AG09319 (cell line): ENCODE data around the gene CD44.

Experiments
- DNase-seq: peaks from one replicate; pipeline ENCODE4 v3.0.0-alpha.2; 2010; ENCODE audit warnings: low read depth; ENCODE audit errors: extremely low read depth
- TF ChIP-seq, protein P1 (sequence below): IDR thresholded peaks from 2 replicates; pipeline ENCODE4 v1.5.1; 2011; ENCODE audit warnings: low read depth, mild to moderate bottlenecking, inconsistent platforms, low read length, moderate library complexity

Gene CD44

DNA sequence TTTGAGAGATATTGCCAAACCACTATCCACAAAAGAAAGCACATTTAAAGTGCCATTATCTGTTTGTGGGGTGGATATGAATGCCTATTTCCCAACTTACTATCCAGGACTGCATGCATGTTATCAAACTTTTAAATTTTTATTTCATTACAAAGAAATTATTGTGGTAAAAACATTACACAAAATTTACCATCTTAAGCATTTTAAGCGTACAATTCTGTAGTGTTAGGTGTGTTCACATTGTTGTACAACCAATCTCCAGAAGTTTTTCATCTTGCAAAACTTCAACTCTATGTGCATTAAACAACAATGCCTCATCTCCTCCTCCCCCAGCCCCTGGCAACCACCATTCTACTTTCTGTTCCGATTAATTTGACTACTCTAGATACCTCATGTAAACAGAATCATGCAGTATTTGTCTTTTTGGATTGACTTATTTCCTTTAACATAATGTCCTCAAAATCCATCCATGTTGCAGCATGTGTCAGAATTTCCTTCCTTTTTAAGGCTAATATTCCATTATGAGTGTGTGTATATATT is 17.6 kb upstream of the CD44 start:
- TF ChIP-seq, protein P1, sequence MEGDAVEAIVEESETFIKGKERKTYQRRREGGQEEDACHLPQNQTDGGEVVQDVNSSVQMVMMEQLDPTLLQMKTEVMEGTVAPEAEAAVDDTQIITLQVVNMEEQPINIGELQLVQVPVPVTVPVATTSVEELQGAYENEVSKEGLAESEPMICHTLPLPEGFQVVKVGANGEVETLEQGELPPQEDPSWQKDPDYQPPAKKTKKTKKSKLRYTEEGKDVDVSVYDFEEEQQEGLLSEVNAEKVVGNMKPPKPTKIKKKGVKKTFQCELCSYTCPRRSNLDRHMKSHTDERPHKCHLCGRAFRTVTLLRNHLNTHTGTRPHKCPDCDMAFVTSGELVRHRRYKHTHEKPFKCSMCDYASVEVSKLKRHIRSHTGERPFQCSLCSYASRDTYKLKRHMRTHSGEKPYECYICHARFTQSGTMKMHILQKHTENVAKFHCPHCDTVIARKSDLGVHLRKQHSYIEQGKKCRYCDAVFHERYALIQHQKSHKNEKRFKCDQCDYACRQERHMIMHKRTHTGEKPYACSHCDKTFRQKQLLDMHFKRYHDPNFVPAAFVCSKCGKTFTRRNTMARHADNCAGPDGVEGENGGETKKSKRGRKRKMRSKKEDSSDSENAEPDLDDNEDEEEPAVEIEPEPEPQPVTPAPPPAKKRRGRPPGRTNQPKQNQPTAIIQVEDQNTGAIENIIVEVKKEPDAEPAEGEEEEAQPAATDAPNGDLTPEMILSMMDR = no peak
- DNase-seq = no peak

DNA sequence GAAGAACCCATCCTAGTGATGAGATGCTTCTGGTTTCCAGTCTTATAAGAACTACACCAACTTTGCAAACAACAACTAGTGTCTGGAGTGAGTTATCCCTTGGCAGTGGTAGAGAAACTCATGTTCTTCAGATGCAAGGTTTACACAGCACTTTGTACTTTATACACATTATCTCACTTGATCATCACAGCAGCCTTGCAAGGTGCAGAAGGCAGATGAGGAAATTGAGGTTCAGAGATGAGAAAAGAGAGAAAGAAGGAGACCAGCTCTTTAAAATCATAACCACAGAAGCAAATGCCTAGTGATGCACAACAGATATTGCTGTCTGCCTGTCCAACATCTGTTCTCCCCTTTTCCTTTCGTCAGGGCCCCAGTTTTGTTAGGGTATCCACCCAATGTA is 16.7 kb upstream of the CD44 start:
- TF ChIP-seq, protein P1 = no peak

DNA sequence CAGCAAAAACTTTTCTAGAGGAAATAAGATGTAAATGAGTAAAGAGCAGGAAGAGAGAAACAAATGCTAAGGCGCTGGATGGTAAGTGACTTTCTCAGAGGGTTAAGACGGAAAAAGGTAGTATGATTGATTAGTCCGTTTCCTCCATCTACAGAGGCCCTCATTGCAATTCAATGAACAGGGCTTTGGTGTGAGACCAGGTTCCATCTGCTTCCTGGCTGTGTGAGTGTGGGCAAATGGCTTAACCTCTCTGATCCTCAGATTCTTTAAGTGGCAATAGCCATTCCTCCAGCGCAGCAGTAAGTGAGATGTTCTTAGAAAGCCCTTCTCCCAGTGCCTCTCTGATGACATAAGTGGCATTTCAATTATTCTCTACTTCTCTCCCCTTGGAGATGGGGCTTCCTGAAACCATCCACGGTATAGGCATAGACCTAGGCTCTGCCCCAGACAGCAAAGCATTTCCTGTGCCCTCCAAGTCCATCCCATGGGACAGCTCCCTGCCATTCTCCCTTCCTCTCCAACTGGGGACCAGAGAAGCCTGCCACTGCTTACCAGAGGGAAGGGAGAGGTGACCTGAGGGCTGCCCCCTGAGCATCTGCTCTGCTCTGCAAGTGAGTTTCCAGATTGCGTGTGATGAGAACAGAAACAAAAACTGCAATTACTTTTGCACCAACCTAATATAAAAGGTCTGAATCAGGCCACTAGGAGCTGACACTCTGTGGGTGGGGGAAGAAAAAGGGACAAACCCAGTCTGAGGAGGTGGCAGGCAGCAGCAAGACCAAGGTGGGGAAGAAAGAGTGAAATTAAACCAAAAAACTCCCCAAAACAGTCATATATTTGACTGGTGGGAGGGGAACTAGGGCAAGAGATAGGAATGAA is 12.7 kb upstream of the CD44 start:
- TF ChIP-seq, protein P1 = no peak
- no peak for DNase-seq

More for the DNA sequence above, 16.7 kb upstream of the CD44 start:
- no peak for DNase-seq

DNA sequence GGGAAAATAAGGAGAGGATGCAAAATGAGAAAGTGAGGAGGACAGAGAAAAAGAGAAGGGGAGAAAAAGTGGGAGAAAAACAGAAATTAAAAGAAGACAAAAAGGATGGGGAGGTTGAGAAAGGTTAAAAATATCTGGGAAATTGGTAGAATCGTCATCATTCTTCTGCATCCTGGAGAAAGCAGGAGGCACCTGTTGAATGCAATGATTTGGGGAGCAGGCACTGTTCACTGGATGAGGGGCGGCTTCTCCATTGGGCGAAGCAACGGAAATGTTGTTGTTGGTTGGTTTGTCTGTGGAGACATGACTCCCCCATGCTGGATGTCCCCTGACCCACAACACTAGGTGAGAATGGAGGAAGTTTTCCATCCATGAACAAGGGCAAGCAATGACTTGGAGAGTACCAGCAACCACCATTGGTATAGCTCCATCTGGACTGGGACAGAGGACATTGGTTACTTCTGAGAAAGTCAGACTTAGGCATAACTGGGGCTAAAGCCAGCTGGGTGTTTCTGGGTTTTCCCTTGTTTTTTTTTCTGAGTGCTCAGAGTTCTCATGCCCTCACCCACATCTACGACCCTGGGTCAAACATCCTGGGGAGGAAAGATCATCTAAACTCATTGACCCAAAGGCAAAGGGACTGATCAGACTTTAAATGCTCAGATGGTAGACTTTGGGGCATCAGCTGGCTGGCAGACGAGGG is 11.9 kb upstream of the CD44 start:
- DNase-seq = no peak
- TF ChIP-seq, protein P1 = no peak

DNA sequence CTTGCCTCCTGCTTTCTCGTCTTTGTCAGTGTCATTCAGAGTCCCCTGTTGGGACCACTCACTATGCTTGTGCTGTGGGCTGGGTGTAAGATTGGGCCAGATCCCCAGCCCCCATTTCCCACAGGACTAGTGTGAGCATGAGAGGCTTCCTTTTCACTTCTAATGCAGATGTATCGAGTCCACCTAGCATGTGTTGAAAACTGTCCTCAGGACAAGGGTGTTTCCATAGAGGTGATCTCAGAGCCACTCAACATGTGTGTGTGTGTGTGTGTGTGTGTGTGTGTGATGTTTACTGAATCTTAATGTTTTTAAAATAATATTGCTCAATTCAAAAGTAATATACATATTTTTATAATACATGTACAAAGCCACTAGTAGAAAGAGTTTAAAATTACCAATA is 11.4 kb upstream of the CD44 start:
- TF ChIP-seq, protein P1 = no peak
- no peak for DNase-seq

DNA sequence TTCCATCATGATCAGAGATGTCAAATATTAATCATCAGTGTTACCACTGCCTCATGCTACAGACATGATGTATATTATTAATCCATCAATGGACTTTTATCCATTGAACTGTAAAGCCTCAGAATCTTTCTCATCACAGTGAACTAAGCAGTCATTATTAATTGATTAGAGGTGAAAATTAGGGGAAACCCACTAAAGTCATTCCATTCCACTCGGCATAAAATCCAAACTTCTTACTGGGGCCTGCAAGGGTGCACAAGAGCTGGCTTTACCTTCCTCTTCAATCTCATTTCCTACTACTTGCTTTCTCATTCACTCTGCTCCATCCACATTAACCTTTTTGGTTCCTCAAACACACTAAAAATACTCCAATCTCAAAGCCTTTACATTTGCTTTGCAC is 7.9 kb upstream of the CD44 start:
- no peak for DNase-seq
- TF ChIP-seq, protein P1 = no peak

DNA sequence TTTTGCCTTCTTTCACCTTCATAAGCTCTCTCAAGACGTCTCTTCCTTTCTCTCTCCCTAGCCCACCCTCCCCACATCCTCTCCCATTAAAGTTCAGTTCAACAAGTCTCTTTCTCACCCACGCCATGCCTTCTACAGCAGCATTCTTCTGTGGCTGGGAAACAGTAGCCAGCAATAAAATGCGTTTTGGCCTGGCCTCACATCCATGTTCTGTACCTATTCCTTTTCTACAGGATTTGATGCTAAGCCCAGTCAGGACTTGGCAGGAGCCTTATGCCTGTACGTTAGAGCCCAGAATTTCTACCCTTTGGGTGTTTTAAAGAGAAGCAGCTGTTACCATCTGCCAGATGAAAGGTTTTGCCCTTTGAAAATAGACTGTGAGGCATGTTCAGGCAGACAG is 7.1 kb upstream of the CD44 start:
- TF ChIP-seq, protein P1 = no peak
- no peak for DNase-seq
